Thyroid gland (tissue), 4 donors: Measurements from ENCODE around the gene MRRF. TPM values are rescaled to one million over a fixed set of nuclear protein-coding genes. Genes with fewer than 3 reads are reported as not detected.

Source experiments
- DNase-seq, 2 donors: peaks; one replicate each; pipeline ENCODE4 v3.0.0-alpha.2; 2019
- H3K27ac ChIP-seq, 3 donors: fragments of 200-600 bp; sonication (generic); 1 replicate in 2 of 3; 2 replicates in 1 of 3; pipeline ENCODE4 v1.5.1; 2016 to 2019; ENCODE audit warnings: mild to moderate bottlenecking in 1 of 3, moderate library complexity in 1 of 3
- H3K27me3 ChIP-seq: fragments of 200-600 bp; sonication (generic); one replicate; pipeline ENCODE4 v1.5.1; 2019
- H3K36me3 ChIP-seq, 2 donors: fragments of 200-600 bp; sonication (generic); one replicate each; pipeline ENCODE4 v1.5.1; 2016 to 2019
- H3K4me1 ChIP-seq, 2 donors: fragments of 200-600 bp; sonication (generic); one replicate each; pipeline ENCODE4 v1.5.1; 2017 to 2019
- H3K4me3 ChIP-seq, 3 donors: fragments of 200-600 bp; sonication (generic); replicated peaks in 1 of 3; 1 replicate in 2 of 3; 2 replicates in 1 of 3; pipeline ENCODE4 v1.5.1; 2016; ENCODE audit warnings: mild to moderate bottlenecking in 1 of 3
- H3K9me3 ChIP-seq: fragments of 200-600 bp; sonication (generic); one replicate; pipeline ENCODE4 v1.5.1; 2017
- CTCF ChIP-seq, 6 experiments: fragments of 200-600 bp in 3 of 6; fragments of 450-650 bp in 3 of 6; sonication (generic) in 3 of 6; IDR thresholded peaks; one replicate each; pipeline ENCODE4 v1.5.1; 2016 to 2019; ENCODE audit warnings: antibody characterized with exemption in 6 of 6, mild to moderate bottlenecking in 2 of 6, inconsistent platforms in 1 of 6, moderate library complexity in 1 of 6
- POLR2A ChIP-seq, 2 donors: fragments of 450-650 bp; IDR thresholded peaks; one replicate each; pipeline ENCODE4 v1.6.1; 2017; ENCODE audit warnings: antibody characterized with exemption in 2 of 2, mild to moderate bottlenecking in 2 of 2, moderate library complexity in 1 of 2
- WGBS, 2 donors: methylation state at CpG; one replicate each; pipeline ENCODE4 v1.1.5; 2017; 5-methylcytosine and 5-hydroxymethylcytosine counted together
- intact Hi-C: fragments of 100-400 bp; cut with DNase I; formaldehyde crosslinking; loops from one replicate; pipeline ENCODE4 v1.15.1; 2023
- total RNA-seq, 4 donors: library from RNA; depleted of rRNA; stranded (reverse); fragments of >200 nt; gene quantifications; one replicate each; pipeline ENCODE4 v1.2.3, GENCODE V29; 2016

MRRF gene
- total RNA-seq, 4 donors from 2014 or later = 40.9 to 56.0 (median 52.0) TPM

- intact Hi-C loops = no loop called here
- peaks cover 66% of the 10 kb centered on the region for H3K27me3 ChIP-seq
Observed at GRCh38 chr9:122217640-122218039, 47.0 kb upstream of the MRRF start.

GRCh38 chr9:122218071-122218934 lies 46.4 kb upstream of the MRRF start:
- Histone ChIP-seq H3K27me3 (peaks cover 64% of the 10 kb centered on the region), H3K9me3 (no peaks in the 10 kb centered on the region), H3K36me3 (no peaks in the 10 kb centered on the region), H3K4me1 (peaks cover 27 to 43% of the 10 kb centered on the region in 2 donors), H3K27ac (no peak overlapping the region), H3K4me3 (no peak overlapping the region)
- no peak for DNase-seq
- TF ChIP-seq POLR2A (IDR thresholded peaks at IDR 0.05) = no peak
- no peak for TF ChIP-seq CTCF (IDR thresholded peaks at IDR 0.05)
- intact Hi-C loops = no loop called here
- WGBS, 2 donors = 37 to 48% methylated on average over 11 of the region's 11 CpGs

More at GRCh38 chr9:122217640-122218039, 47.0 kb upstream of the MRRF start:
- Histone ChIP-seq H3K27ac (no peak overlapping the region), H3K9me3 (no peaks in the 10 kb centered on the region), H3K4me3 (no peak overlapping the region), H3K4me1 (peaks cover 27 to 44% of the 10 kb centered on the region in 2 donors), H3K36me3 (no peaks in the 10 kb centered on the region)
- TF ChIP-seq CTCF (IDR thresholded peaks at IDR 0.05) (no peak), POLR2A (IDR thresholded peaks at IDR 0.05) (no peak)
- 45% methylated on average over 4 of the region's 4 CpGs for WGBS, 2 donors
- DNase-seq = no peak

GRCh38 chr9:122218935-122219855 lies 45.5 kb upstream of the MRRF start:
- peaks cover 18 to 34% of the 10 kb centered on the region in 2 donors for H3K4me1 ChIP-seq
- intact Hi-C loops = no loop called here
- no peak overlapping the region for H3K27ac ChIP-seq
- WGBS, 2 donors = 12 to 15% methylated on average over 39 to 43 of the region's 59 CpGs
- no peak for DNase-seq
- H3K27me3 ChIP-seq = peaks cover 55% of the 10 kb centered on the region
- peak overlapping the region in 1 of 3 donors; percentile 18 for H3K4me3 ChIP-seq
- no peaks in the 10 kb centered on the region for H3K9me3 ChIP-seq
- TF ChIP-seq CTCF (IDR thresholded peaks at IDR 0.05) (no peak), POLR2A (IDR thresholded peaks at IDR 0.05) (no peak)
- H3K36me3 ChIP-seq = no peaks in the 10 kb centered on the region

GRCh38 chr9:122219856-122220672 lies 44.6 kb upstream of the MRRF start:
- H3K27ac ChIP-seq = no peak overlapping the region
- DNase-seq = peak; percentile 37 to 46

More at GRCh38 chr9:122219856-122220672, 44.6 kb upstream of the MRRF start:
- 13 to 19% methylated on average over 22 to 25 of the region's 57 CpGs for WGBS, 2 donors
- Histone ChIP-seq H3K9me3 (no peaks in the 10 kb centered on the region), H3K36me3 (no peaks in the 10 kb centered on the region), H3K4me3 (peak overlapping the region in 1 of 3 donors; percentile 18), H3K4me1 (peaks cover 17 to 33% of the 10 kb centered on the region in 2 donors), H3K27me3 (peaks cover 54% of the 10 kb centered on the region)
- TF ChIP-seq POLR2A (IDR thresholded peaks at IDR 0.05) = no peak
- no peak for TF ChIP-seq CTCF (IDR thresholded peaks at IDR 0.05)
- intact Hi-C loops = no loop called here
